SK-N-SH treated with all-trans-retinoic acid at 6 μM for 48 hours (cell line): ENCODE results near the gene CXorf65.

ENCODE experiments used
- ATAC-seq: fragments of 200-7000 bp; cut with Tn5 transposase; 3 replicates; pipeline ENCODE4 v1.9.1; 2020; ENCODE audit warnings: mild to moderate bottlenecking, moderate library complexity
- ARNTL ChIP-seq: fragments of 450-650 bp; formaldehyde crosslinking; IDR thresholded peaks from 2 replicates; pipeline ENCODE4 v1.5.0; 2020; ENCODE audit warnings: low read depth, mild to moderate bottlenecking, moderate library complexity, borderline replicate concordance
- BACH2 ChIP-seq: fragments of 250-450 bp; sonication (Bioruptor Pico); IDR thresholded peaks from 2 replicates; pipeline ENCODE4 v1.9.0; 2021; ENCODE audit warnings: mild to moderate bottlenecking, borderline replicate concordance
- CSDC2 ChIP-seq: fragments of 250-450 bp; sonication (Bioruptor Pico); IDR thresholded peaks from 2 replicates; pipeline ENCODE4 v1.5.0; 2020; ENCODE audit warnings: mild to moderate bottlenecking, moderate library complexity
- ESRRG ChIP-seq: fragments of 250-450 bp; sonication (Bioruptor Pico); IDR thresholded peaks from 2 replicates; pipeline ENCODE4 v1.6.1; 2021; ENCODE audit warnings: mild to moderate bottlenecking
- GLIS3 ChIP-seq: fragments of 250-450 bp; sonication (Bioruptor Pico); IDR thresholded peaks from 2 replicates; pipeline ENCODE4 v1.5.0; 2020; ENCODE audit warnings: mild to moderate bottlenecking, moderate library complexity
- ISL1 ChIP-seq: fragments of 250-450 bp; sonication (Bioruptor Pico); IDR thresholded peaks from 2 replicates; pipeline ENCODE4 v2.1.2; 2022; ENCODE audit warnings: mild to moderate bottlenecking, moderate library complexity
- OSR1 ChIP-seq: fragments of 250-450 bp; sonication (Bioruptor Pico); IDR thresholded peaks from 2 replicates; pipeline ENCODE4 v1.8.0; 2022; ENCODE audit warnings: moderate library complexity, mild to moderate bottlenecking, inconsistent platforms
- PPARA ChIP-seq: fragments of 250-450 bp; sonication (Bioruptor Pico); IDR thresholded peaks from 2 replicates; pipeline ENCODE4 v1.5.0; 2020; ENCODE audit warnings: mild to moderate bottlenecking, borderline replicate concordance
- RARB ChIP-seq: fragments of 250-450 bp; sonication (Bioruptor Pico); IDR thresholded peaks from 2 replicates; pipeline ENCODE4 v1.8.0; 2021; ENCODE audit warnings: mild to moderate bottlenecking, moderate library complexity
- SNAI2 ChIP-seq: fragments of 250-450 bp; sonication (Bioruptor Pico); IDR thresholded peaks from 2 replicates; pipeline ENCODE4 v1.5.0; 2020; ENCODE audit warnings: mild to moderate bottlenecking, moderate library complexity
- TCF4 ChIP-seq: fragments of 250-450 bp; sonication (Bioruptor Pico); IDR thresholded peaks from 2 replicates; pipeline ENCODE4 v1.8.0; 2021; ENCODE audit warnings: mild to moderate bottlenecking, moderate library complexity, borderline replicate concordance
- TOX ChIP-seq: fragments of 250-450 bp; sonication (Bioruptor Pico); IDR thresholded peaks from 2 replicates; pipeline ENCODE4 v1.8.0; 2021; ENCODE audit warnings: mild to moderate bottlenecking, moderate library complexity, borderline replicate concordance
- ZC3H10 ChIP-seq: fragments of 250-450 bp; sonication (Bioruptor Pico); IDR thresholded peaks from 2 replicates; pipeline ENCODE4 v1.5.1; 2021; ENCODE audit warnings: mild to moderate bottlenecking, moderate library complexity
- ZFP3 ChIP-seq: fragments of 250-450 bp; sonication (Bioruptor Pico); IDR thresholded peaks from 2 replicates; pipeline ENCODE4 v1.5.0; 2020; ENCODE audit warnings: mild to moderate bottlenecking, moderate library complexity
- ZFP30 ChIP-seq: fragments of 450-650 bp; formaldehyde crosslinking; IDR thresholded peaks from 2 replicates; pipeline ENCODE4 v1.5.0; 2022; ENCODE audit warnings: mild to moderate bottlenecking, moderate library complexity
- ZNF565 ChIP-seq: fragments of 450-650 bp; formaldehyde crosslinking; conservative IDR thresholded peaks from 2 replicates; pipeline ENCODE4 v1.5.0; 2020; ENCODE audit warnings: low read depth, mild to moderate bottlenecking, moderate library complexity
- ZNF70 ChIP-seq: fragments of 450-650 bp; formaldehyde crosslinking; IDR thresholded peaks from 2 replicates; pipeline ENCODE4 v1.5.0; 2020; ENCODE audit warnings: mild to moderate bottlenecking, moderate library complexity
- ZNF8 ChIP-seq: fragments of 450-650 bp; formaldehyde crosslinking; IDR thresholded peaks from 2 replicates; pipeline ENCODE4 v1.5.0; 2020; ENCODE audit warnings: mild to moderate bottlenecking, moderate library complexity
- TF ChIP-seq, protein P1 (sequence below): fragments of 250-450 bp; sonication (Bioruptor Pico); IDR thresholded peaks from 2 replicates; pipeline ENCODE4 v1.5.1; 2020; ENCODE audit warnings: low read depth, mild to moderate bottlenecking, moderate library complexity
- TF ChIP-seq, protein P2 (sequence below): fragments of 250-450 bp; sonication (Bioruptor Pico); IDR thresholded peaks from 2 replicates; pipeline ENCODE4 v1.8.0; 2020; ENCODE audit warnings: mild to moderate bottlenecking, moderate library complexity, borderline replicate concordance
- TF ChIP-seq, protein P3 (sequence below): fragments of 250-450 bp; sonication (Bioruptor Pico); IDR thresholded peaks from 2 replicates; pipeline ENCODE4 v1.5.0; 2020; ENCODE audit warnings: mild to moderate bottlenecking, moderate library complexity

The CXorf65 gene

DNA sequence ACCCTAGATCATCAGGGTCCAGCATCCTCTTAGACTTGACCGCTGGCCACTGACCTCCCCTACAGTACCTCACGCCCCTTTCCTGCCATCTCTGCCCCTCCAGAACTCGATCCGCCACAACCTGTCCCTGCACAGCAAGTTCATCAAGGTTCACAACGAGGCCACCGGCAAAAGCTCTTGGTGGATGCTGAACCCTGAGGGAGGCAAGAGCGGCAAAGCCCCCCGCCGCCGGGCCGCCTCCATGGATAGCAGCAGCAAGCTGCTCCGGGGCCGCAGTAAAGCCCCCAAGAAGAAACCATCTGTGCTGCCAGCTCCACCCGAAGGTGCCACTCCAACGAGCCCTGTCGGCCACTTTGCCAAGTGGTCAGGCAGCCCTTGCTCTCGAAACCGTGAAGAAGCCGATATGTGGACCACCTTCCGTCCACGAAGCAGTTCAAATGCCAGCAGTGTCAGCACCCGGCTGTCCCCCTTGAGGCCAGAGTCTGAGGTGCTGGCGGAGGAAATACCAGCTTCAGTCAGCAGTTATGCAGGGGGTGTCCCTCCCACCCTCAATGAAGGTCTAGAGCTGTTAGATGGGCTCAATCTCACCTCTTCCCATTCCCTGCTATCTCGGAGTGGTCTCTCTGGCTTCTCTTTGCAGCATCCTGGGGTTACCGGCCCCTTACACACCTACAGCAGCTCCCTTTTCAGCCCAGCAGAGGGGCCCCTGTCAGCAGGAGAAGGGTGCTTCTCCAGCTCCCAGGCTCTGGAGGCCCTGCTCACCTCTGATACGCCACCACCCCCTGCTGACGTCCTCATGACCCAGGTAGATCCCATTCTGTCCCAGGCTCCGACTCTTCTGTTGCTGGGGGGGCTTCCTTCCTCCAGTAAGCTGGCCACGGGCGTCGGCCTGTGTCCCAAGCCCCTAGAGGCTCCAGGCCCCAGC, 5.7 kb downstream of the CXorf65 start:
- no peak for ATAC-seq
- TF ChIP-seq TOX (CRISPR knock-in tag) (no peak), SNAI2 (no peak), ZFP30 (no peak), PPARA (no peak), BACH2 (CRISPR knock-in tag) (no peak), ZNF565 (CRISPR knock-in tag) (no peak), ZNF8 (CRISPR knock-in tag) (no peak), CSDC2 (CRISPR knock-in tag) (no peak), GLIS3 (CRISPR knock-in tag) (no peak), ESRRG (CRISPR knock-in tag) (no peak), OSR1 (CRISPR knock-in tag) (no peak), ARNTL (no peak), ZFP3 (CRISPR knock-in tag) (no peak), ZC3H10 (CRISPR knock-in tag) (no peak)
- TF ChIP-seq, protein P1, sequence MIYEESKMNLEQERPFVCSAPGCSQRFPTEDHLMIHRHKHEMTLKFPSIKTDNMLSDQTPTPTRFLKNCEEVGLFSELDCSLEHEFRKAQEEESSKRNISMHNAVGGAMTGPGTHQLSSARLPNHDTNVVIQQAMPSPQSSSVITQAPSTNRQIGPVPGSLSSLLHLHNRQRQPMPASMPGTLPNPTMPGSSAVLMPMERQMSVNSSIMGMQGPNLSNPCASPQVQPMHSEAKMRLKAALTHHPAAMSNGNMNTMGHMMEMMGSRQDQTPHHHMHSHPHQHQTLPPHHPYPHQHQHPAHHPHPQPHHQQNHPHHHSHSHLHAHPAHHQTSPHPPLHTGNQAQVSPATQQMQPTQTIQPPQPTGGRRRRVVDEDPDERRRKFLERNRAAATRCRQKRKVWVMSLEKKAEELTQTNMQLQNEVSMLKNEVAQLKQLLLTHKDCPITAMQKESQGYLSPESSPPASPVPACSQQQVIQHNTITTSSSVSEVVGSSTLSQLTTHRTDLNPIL (CRISPR knock-in tag), result no peak
- TF ChIP-seq, protein P2, sequence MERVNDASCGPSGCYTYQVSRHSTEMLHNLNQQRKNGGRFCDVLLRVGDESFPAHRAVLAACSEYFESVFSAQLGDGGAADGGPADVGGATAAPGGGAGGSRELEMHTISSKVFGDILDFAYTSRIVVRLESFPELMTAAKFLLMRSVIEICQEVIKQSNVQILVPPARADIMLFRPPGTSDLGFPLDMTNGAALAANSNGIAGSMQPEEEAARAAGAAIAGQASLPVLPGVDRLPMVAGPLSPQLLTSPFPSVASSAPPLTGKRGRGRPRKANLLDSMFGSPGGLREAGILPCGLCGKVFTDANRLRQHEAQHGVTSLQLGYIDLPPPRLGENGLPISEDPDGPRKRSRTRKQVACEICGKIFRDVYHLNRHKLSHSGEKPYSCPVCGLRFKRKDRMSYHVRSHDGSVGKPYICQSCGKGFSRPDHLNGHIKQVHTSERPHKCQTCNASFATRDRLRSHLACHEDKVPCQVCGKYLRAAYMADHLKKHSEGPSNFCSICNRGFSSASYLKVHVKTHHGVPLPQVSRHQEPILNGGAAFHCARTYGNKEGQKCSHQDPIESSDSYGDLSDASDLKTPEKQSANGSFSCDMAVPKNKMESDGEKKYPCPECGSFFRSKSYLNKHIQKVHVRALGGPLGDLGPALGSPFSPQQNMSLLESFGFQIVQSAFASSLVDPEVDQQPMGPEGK, result no peak

DNA sequence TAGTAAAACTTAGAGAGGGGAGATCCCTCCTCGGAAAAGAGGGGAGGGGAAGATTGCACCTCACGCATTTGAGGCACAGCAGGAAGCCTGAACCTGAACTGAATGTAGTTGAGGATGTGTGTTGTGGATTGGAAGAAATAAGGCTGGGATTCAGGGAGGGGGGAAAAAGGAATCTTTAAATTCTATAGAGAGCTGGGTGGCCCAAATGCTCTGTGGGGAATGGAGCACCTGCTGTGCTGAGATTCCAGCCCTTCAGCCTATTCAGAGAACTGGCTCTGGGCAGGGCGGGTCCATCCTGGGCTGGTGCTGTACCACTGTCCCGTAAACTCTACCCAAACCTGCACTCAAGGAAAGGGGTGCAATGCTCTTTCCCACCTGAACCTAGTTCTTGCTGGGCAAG, 6.8 kb downstream of the CXorf65 start:
- TF ChIP-seq, protein P3, sequence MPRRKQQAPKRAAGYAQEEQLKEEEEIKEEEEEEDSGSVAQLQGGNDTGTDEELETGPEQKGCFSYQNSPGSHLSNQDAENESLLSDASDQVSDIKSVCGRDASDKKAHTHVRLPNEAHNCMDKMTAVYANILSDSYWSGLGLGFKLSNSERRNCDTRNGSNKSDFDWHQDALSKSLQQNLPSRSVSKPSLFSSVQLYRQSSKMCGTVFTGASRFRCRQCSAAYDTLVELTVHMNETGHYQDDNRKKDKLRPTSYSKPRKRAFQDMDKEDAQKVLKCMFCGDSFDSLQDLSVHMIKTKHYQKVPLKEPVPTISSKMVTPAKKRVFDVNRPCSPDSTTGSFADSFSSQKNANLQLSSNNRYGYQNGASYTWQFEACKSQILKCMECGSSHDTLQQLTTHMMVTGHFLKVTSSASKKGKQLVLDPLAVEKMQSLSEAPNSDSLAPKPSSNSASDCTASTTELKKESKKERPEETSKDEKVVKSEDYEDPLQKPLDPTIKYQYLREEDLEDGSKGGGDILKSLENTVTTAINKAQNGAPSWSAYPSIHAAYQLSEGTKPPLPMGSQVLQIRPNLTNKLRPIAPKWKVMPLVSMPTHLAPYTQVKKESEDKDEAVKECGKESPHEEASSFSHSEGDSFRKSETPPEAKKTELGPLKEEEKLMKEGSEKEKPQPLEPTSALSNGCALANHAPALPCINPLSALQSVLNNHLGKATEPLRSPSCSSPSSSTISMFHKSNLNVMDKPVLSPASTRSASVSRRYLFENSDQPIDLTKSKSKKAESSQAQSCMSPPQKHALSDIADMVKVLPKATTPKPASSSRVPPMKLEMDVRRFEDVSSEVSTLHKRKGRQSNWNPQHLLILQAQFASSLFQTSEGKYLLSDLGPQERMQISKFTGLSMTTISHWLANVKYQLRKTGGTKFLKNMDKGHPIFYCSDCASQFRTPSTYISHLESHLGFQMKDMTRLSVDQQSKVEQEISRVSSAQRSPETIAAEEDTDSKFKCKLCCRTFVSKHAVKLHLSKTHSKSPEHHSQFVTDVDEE (CRISPR knock-in tag), result no peak
- no peak for TF ChIP-seq ISL1 (CRISPR knock-in tag)
- no peak for TF ChIP-seq ZNF70 (CRISPR knock-in tag)
- no peak for TF ChIP-seq RARB (CRISPR knock-in tag)
- no peak for TF ChIP-seq CSDC2 (CRISPR knock-in tag)
- TF ChIP-seq PPARA, result no peak
- TF ChIP-seq, all 23 proteins: peak for 0
- ATAC-seq, result no peak

DNA sequence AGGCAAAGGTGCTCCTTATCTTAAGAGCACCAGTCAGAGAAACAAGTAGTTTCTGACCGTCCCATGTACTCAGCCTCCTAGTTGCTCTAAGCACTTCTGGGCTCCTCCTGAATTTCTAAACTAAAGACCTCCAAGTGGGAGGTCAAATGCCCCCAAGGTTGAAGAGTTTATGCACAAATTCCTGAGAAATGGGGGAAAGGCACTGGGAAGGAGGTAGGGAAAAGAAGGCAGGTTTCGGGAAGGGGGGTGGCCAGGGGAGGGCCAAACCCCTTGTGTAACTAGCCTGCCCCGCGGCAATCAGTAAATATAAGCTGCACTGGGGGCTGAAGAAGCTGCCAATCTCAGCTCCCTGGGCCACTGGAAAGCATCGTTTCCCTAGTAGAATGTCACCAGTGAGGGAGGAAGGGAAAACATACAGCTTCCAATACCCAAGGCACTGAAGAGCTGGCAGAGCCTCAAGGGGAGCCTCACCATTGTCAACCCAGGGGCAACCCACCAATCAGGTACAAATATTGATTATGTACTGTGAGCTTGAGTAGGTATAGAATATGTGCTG, 7.5 kb downstream of the CXorf65 start:
- no peak for ATAC-seq
- TF ChIP-seq OSR1 (CRISPR knock-in tag) (no peak), TCF4 (CRISPR knock-in tag) (no peak), ZNF70 (CRISPR knock-in tag) (no peak), ZFP30 (no peak), SNAI2 (no peak), PPARA (no peak), GLIS3 (CRISPR knock-in tag) (no peak), ESRRG (CRISPR knock-in tag) (no peak), TOX (CRISPR knock-in tag) (no peak)
- TF ChIP-seq, protein P1 (CRISPR knock-in tag), result no peak
- TF ChIP-seq, all 23 proteins: peak for 0

DNA sequence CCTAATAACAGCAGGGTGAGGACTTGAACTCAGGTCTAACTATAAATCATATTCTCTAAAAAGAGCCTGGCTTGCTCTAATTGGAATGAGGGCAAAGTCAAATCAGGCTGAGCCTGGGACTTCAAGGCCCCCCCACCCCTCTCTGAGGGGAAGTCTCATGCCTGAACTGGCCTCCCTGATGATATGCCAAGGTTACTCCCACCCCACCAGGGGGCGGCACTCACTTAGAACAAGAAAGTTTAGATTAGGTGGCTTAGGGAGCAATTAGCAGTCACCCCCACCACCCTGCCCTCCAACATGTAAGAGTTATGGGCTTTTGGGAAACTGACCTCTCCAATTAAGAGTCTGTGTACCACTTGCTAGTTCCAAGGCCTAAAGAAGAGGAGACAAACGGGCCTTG, 8.2 kb downstream of the CXorf65 start:
- TF ChIP-seq, protein P3 (CRISPR knock-in tag), result no peak
- ATAC-seq, result peak; percentile 14; the same call in 1 of the 3 replicates
